ENCODE results near the gene SPHKAP.

DNA sequence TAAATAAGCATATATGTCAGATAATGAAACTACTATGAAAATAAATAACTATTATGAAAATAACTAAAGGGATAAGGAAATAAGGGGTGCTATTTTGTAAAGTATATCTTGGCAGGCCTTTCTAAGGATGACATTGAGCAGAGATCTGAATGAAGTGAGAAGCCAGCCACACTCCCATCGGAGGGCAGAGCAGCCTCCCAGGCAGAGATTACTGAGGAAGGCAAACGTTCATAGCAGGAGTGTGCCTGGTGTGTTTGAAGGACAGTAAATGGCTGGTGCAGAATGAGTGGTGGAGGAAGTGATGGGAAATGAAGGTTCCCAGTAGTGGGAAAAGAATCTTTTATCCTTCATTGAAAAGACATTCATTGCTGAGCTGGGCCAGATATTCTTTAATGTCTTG, 62.5 kb downstream of the SPHKAP start:
- TF ChIP-seq, protein P1, sequence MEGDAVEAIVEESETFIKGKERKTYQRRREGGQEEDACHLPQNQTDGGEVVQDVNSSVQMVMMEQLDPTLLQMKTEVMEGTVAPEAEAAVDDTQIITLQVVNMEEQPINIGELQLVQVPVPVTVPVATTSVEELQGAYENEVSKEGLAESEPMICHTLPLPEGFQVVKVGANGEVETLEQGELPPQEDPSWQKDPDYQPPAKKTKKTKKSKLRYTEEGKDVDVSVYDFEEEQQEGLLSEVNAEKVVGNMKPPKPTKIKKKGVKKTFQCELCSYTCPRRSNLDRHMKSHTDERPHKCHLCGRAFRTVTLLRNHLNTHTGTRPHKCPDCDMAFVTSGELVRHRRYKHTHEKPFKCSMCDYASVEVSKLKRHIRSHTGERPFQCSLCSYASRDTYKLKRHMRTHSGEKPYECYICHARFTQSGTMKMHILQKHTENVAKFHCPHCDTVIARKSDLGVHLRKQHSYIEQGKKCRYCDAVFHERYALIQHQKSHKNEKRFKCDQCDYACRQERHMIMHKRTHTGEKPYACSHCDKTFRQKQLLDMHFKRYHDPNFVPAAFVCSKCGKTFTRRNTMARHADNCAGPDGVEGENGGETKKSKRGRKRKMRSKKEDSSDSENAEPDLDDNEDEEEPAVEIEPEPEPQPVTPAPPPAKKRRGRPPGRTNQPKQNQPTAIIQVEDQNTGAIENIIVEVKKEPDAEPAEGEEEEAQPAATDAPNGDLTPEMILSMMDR (conservative IDR thresholded peaks at IDR 0.05 in 1 of 2, IDR thresholded peaks at IDR 0.05 in 1 of 2; ENCODE audit: low read depth in 1 of 2, low read length in 2 of 2): no peak
- TF ChIP-seq EZH2 (IDR thresholded peaks at IDR 0.05; ENCODE audit: low read length, missing control alignments): no peak
